Hepatocyte (in vitro differentiated cells): Measurements from ENCODE around the gene TBC1D20. TPM values are rescaled to one million over a fixed set of nuclear protein-coding genes. Genes with fewer than 3 reads are reported as not detected.

Experiments
- DNase-seq: peaks from one replicate; pipeline ENCODE4 v3.0.0-alpha.2; 2016; ENCODE audit warnings: low spot score
- H2AFZ ChIP-seq: fragments of 200-600 bp; sonication (generic); 2 replicates; pipeline ENCODE4 v1.6.0; 2016; ENCODE audit warnings: antibody characterized with exemption, mild to moderate bottlenecking
- H3K27ac ChIP-seq: fragments of 200-600 bp; sonication (generic); 2 replicates; pipeline ENCODE4 v1.5.1; 2016; ENCODE audit warnings: mild to moderate bottlenecking
- H3K27me3 ChIP-seq: fragments of 200-600 bp; sonication (generic); 2 replicates; pipeline ENCODE4 v1.6.1; 2016
- H3K36me3 ChIP-seq: fragments of 200-600 bp; sonication (generic); replicated peaks from 2 replicates; pipeline ENCODE4 v1.5.1; 2016; ENCODE audit warnings: low read depth; ENCODE audit not compliant: insufficient read depth
- H3K4me1 ChIP-seq: fragments of 200-600 bp; sonication (generic); 2 replicates; pipeline ENCODE4 v1.5.1; 2016; ENCODE audit warnings: mild to moderate bottlenecking, moderate library complexity; ENCODE audit not compliant: insufficient read depth
- H3K4me2 ChIP-seq: fragments of 200-600 bp; sonication (generic); 2 replicates; pipeline ENCODE4 v1.6.0; 2016
- H3K4me3 ChIP-seq: fragments of 200-600 bp; sonication (generic); 2 replicates; pipeline ENCODE4 v1.5.1; 2016; ENCODE audit warnings: mild to moderate bottlenecking
- H3K79me2 ChIP-seq: fragments of 200-600 bp; sonication (generic); 2 replicates; pipeline ENCODE4 v1.6.0; 2017; ENCODE audit warnings: mild to moderate bottlenecking
- H3K9me2 ChIP-seq: fragments of 200-600 bp; sonication (generic); replicated peaks from 2 replicates; pipeline ENCODE4 v1.6.0; 2017; ENCODE audit warnings: mild to moderate bottlenecking; ENCODE audit not compliant: insufficient read depth
- H3K9me3 ChIP-seq: fragments of 200-600 bp; sonication (generic); 2 replicates; pipeline ENCODE4 v1.5.1; 2016; ENCODE audit warnings: low read depth, mild to moderate bottlenecking
- H4K20me1 ChIP-seq: fragments of 200-600 bp; sonication (generic); 2 replicates; pipeline ENCODE4 v1.6.0; 2016; ENCODE audit warnings: mild to moderate bottlenecking; ENCODE audit not compliant: insufficient read depth, poor library complexity, severe bottlenecking
- EZH2 ChIP-seq: fragments of 200-600 bp; sonication (generic); IDR thresholded peaks from 2 replicates; pipeline ENCODE4 v1.6.1; 2016; ENCODE audit warnings: antibody characterized with exemption, mild to moderate bottlenecking, borderline replicate concordance
- EZH2phosphoT487 ChIP-seq: fragments of 200-600 bp; sonication (generic); IDR thresholded peaks from one replicate; pipeline ENCODE4 v1.6.1; 2018; ENCODE audit warnings: antibody characterized with exemption, mild to moderate bottlenecking, low read depth, moderate library complexity; ENCODE audit not compliant: unreplicated experiment, severe bottlenecking
- WGBS: methylation state at CpG from one replicate; pipeline ENCODE4 v1.1.6; 2016; ENCODE audit warnings: low lambda C conversion rate; ENCODE audit errors: missing lambda C conversion rate; 5-methylcytosine and 5-hydroxymethylcytosine counted together
- polyA plus RNA-seq: library from polyadenylated mRNA; unstranded; fragments of >200 nt; fragmentation: Nextera tagmentation; extraction: Ambion mirVana; gene quantifications from 2 replicates; pipeline ENCODE4 v1.2.1, GENCODE V29; 2016
- total RNA-seq: library from RNA; depleted of rRNA; stranded (reverse); fragments of >200 nt; gene quantifications from 2 replicates; pipeline ENCODE4 v1.2.3, GENCODE V29; 2014
- TF ChIP-seq, protein P1 (sequence below): fragments of 200-600 bp; sonication (generic); IDR thresholded peaks from 2 replicates; pipeline ENCODE4 v1.5.1; 2016; ENCODE audit warnings: antibody characterized with exemption, mild to moderate bottlenecking; ENCODE audit not compliant: poor library complexity

TBC1D20 gene
- total and polyA plus RNA-seq, 2 experiments from 2014 or later: 32.8 to 35.8 TPM

DNA sequence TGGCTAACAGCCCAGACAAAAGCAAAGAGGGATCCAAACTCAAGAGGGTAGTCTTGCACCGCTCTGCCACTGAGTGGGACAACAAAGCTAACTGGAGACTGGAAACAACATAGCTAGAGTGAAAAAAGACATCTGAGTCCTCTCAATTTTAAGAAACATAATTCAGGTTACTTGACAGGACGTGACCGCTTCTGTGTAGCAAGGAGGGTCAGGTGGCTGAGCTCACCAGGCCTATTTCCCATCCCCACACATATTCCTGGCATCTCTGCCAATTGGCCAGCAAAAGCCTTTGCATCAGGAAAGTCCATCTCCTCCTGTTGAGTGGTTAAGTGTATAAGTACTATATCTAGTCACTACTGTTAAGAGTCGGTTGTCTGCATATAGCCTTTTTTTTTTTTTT is 25.3 kb upstream of the TBC1D20 start:
- no peak overlapping the region for H3K27ac ChIP-seq
- no peak overlapping the region for H3K4me3 ChIP-seq
- DNase-seq: no peak
- H4K20me1 ChIP-seq: no peaks in the 10 kb centered on the region
- TF ChIP-seq, protein P1, sequence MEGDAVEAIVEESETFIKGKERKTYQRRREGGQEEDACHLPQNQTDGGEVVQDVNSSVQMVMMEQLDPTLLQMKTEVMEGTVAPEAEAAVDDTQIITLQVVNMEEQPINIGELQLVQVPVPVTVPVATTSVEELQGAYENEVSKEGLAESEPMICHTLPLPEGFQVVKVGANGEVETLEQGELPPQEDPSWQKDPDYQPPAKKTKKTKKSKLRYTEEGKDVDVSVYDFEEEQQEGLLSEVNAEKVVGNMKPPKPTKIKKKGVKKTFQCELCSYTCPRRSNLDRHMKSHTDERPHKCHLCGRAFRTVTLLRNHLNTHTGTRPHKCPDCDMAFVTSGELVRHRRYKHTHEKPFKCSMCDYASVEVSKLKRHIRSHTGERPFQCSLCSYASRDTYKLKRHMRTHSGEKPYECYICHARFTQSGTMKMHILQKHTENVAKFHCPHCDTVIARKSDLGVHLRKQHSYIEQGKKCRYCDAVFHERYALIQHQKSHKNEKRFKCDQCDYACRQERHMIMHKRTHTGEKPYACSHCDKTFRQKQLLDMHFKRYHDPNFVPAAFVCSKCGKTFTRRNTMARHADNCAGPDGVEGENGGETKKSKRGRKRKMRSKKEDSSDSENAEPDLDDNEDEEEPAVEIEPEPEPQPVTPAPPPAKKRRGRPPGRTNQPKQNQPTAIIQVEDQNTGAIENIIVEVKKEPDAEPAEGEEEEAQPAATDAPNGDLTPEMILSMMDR: no peak
- TF ChIP-seq EZH2phosphoT487 (no peak), EZH2 (no peak)
- WGBS: 98% methylated on average over 4 of the region's 4 CpGs
- H3K9me3 ChIP-seq: no peaks in the 10 kb centered on the region
- no peaks in the 10 kb centered on the region for H3K36me3 ChIP-seq
- H3K4me1 ChIP-seq: no peaks in the 10 kb centered on the region
- peaks cover 4% of the 10 kb centered on the region for H3K79me2 ChIP-seq
- H3K27me3 ChIP-seq: no peaks in the 10 kb centered on the region
- no peak overlapping the region for H2AFZ ChIP-seq
- H3K9me2 ChIP-seq: no peaks in the 10 kb centered on the region
- H3K4me2 ChIP-seq: no peak overlapping the region

DNA sequence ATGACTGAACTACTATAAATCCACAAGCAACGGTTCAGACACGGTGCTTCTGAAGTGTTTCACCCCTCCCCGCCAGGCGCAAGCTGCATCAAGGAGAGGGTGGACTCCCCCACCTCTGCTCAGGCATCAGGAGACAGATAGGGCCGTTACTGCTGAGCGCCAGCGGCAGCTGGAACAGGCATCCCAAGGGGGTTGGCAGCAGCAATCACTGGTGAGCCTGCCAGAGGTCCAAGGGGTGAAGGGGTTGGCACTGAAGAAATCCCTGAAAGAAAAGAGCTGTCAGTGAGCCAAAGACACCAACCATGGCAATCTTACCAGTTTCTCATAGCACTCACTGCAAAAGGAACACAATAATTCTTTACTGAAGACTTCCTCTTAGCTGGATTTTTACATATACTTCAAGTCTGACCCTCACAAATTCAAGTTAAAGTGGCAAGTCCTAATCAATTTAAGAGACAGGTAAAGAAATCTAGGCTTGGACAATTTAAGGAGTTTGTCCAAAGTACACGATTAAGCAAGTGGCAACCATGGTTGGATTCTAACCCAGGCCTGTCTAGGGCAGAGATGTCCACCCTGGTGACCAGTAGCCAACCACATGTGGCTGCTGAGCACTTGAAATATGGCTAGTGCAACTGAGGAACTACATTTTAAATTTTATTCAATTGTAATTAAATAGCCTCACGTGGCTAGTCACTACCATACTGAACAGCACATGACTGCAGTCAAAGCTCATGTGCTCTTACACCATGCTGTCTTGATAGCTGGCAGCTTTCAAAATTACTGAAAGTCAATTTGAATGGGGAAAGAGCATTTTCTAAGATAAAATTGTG is 21.7 kb upstream of the TBC1D20 start:
- Histone ChIP-seq H3K4me3 (no peak overlapping the region), H2AFZ (no peak overlapping the region), H3K4me2 (no peak overlapping the region), H3K27ac (no peak overlapping the region), H3K27me3 (no peaks in the 10 kb centered on the region), H3K9me2 (no peaks in the 10 kb centered on the region), H3K79me2 (peaks cover 4% of the 10 kb centered on the region), H3K36me3 (no peaks in the 10 kb centered on the region), H3K9me3 (no peaks in the 10 kb centered on the region), H3K4me1 (no peaks in the 10 kb centered on the region), H4K20me1 (no peaks in the 10 kb centered on the region)
- 93% methylated on average over 9 of the region's 9 CpGs for WGBS
- TF ChIP-seq EZH2 (no peak), EZH2phosphoT487 (no peak)
- TF ChIP-seq, protein P1: no peak
- no peak for DNase-seq

DNA sequence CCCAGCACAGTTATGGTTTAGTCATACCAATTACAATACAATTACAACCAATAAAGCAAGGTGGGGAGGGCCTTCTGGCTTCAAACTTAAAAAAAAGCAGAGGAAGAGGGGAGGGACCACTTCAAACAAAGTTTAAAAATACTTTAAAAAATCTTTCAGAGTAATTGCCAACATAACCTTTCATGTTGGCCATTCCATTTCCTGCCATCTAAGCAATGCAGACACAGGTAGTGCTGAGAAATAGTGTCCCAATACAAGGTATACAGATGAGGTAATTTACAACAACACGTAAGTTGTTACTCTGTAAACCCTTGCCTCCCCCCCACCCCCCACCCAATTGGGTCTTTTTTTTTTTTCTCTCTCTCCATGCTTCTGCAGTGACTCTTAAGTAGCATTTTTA is 18.8 kb upstream of the TBC1D20 start:
- Histone ChIP-seq H3K79me2 (peaks cover 4% of the 10 kb centered on the region), H3K9me3 (no peaks in the 10 kb centered on the region), H4K20me1 (no peaks in the 10 kb centered on the region), H2AFZ (no peak overlapping the region), H3K9me2 (no peaks in the 10 kb centered on the region), H3K4me1 (no peaks in the 10 kb centered on the region), H3K4me2 (no peak overlapping the region), H3K36me3 (no peaks in the 10 kb centered on the region), H3K27ac (no peak overlapping the region), H3K27me3 (no peaks in the 10 kb centered on the region), H3K4me3 (no peak overlapping the region)
- TF ChIP-seq EZH2: no peak
- no peak for TF ChIP-seq EZH2phosphoT487
- TF ChIP-seq, protein P1: no peak
- 89% methylated on average over 1 of the region's 1 CpG for WGBS
- no peak for DNase-seq
